Kidney epithelial cell (primary cell): ENCODE data around the gene CELF2. TPM values are rescaled to one million over a fixed set of nuclear protein-coding genes. Genes with fewer than 3 reads are reported as not detected.
"Not testable (repeated sequence)": the region's sequence is repeated elsewhere in the genome, so short reads cannot be mapped to it uniquely, and the experiment has no call there.

Source experiments
- DNase-seq: peaks from one replicate; pipeline ENCODE4 v3.0.0-alpha.2; 2010; ENCODE audit warnings: low read depth
- H3K27me3 ChIP-seq: 2 replicates; pipeline ENCODE4 v1.6.0; 2011; ENCODE audit warnings: low read length; ENCODE audit not compliant: control insufficient read depth, insufficient read depth
- H3K36me3 ChIP-seq: 2 replicates; pipeline ENCODE4 v1.5.1; 2011; ENCODE audit warnings: low read length; ENCODE audit not compliant: control insufficient read depth, insufficient read depth
- H3K4me3 ChIP-seq: 2 replicates; pipeline ENCODE4 v1.5.1; 2011; ENCODE audit warnings: low read depth, mild to moderate bottlenecking, control low read depth, low read length
- CTCF ChIP-seq: IDR thresholded peaks from 2 replicates; pipeline ENCODE4 v1.5.1; 2011; ENCODE audit warnings: mild to moderate bottlenecking, moderate library complexity, low read length, control low read depth, inconsistent platforms; ENCODE audit not compliant: insufficient read depth, poor library complexity, severe bottlenecking
- total RNA-seq: library from RNA; depleted of rRNA; stranded (reverse); fragments of >200 nt; gene quantifications from 2 replicates; pipeline ENCODE4 v1.2.3, GENCODE V29; 2015

Gene CELF2
- total RNA-seq, 1 donor from 2014 or later, result 15.2 TPM

GRCh38 chr10:10996966-10997620 is 20.6 kb upstream of the CELF2 start:
- TF ChIP-seq CTCF, result no peak
- Histone ChIP-seq H3K4me3 (no peak overlapping the region), H3K27me3 (no peaks in the 10 kb centered on the region), H3K36me3 (no peaks in the 10 kb centered on the region)
- no peak for DNase-seq

GRCh38 chr10:10999501-10999900 is 18.2 kb upstream of the CELF2 start:
- H3K36me3 ChIP-seq, H3K4me3 ChIP-seq, DNase-seq, H3K27me3 ChIP-seq: not testable (repeated sequence)

GRCh38 chr10:11002485-11002884 is 15.2 kb upstream of the CELF2 start:
- Histone ChIP-seq H3K36me3 (no peaks in the 10 kb centered on the region), H3K27me3 (peaks cover 2% of the 10 kb centered on the region), H3K4me3 (no peak overlapping the region)
- no peak for TF ChIP-seq CTCF
- DNase-seq, result no peak

- DNase-seq, result no peak
- Histone ChIP-seq H3K36me3 (no peaks in the 10 kb centered on the region), H3K27me3 (peaks cover 2% of the 10 kb centered on the region), H3K4me3 (no peak overlapping the region)
- no peak for TF ChIP-seq CTCF
Measured at GRCh38 chr10:11002916-11003315, 14.8 kb upstream of the CELF2 start.

- no peak for DNase-seq
- no peak overlapping the region for H3K4me3 ChIP-seq
- H3K36me3 ChIP-seq, result no peaks in the 10 kb centered on the region
- H3K27me3 ChIP-seq, result peaks cover 2% of the 10 kb centered on the region
- TF ChIP-seq CTCF, result no peak
Measured at GRCh38 chr10:11003679-11004078, 14.0 kb upstream of the CELF2 start.

GRCh38 chr10:11004144-11005077 is 13.3 kb upstream of the CELF2 start:
- TF ChIP-seq CTCF, result no peak
- Histone ChIP-seq H3K27me3 (peaks cover 2% of the 10 kb centered on the region), H3K4me3 (no peak overlapping the region), H3K36me3 (no peaks in the 10 kb centered on the region)
- DNase-seq, result no peak
